ENCODE measurements around the gene TMEM164. TPM values are rescaled to one million over a fixed set of nuclear protein-coding genes. Genes with fewer than 3 reads are reported as not detected.
A peak's percentile ranks its signal among the peaks of the same experiment; 100 is the strongest.

The TMEM164 gene
- total and polyA plus RNA-seq, 7 donors, result 14.5 to 42.4 (median 31.7) TPM

GRCh38 chrX:110133735-110134370 is 130.9 kb downstream of the TMEM164 start:
- H3K27ac ChIP-seq, result no peak overlapping the region
- H3K9me3 ChIP-seq, result no peaks in the 10 kb centered on the region
- H3K27me3 ChIP-seq (ENCODE audit: insufficient read depth in 3 of 3, low read length in 2 of 3), result peaks cover 0 to 6% (median 0%) of the 10 kb centered on the region in 3 donors
- H3K4me1 ChIP-seq, result no peaks in the 10 kb centered on the region
- no peak overlapping the region for H3K4me3 ChIP-seq
- WGBS, 3 donors, result 66 to 90% (median 80%) methylated on average over 5 of the region's 5 CpGs
- no peaks in the 10 kb centered on the region for H3K36me3 ChIP-seq (ENCODE audit: insufficient read depth in 1 of 2, low read depth in 1 of 2)
- TF ChIP-seq CTCF (IDR thresholded peaks at IDR 0.05), result no peak
- ATAC-seq (no peak), DNase-seq (no peak)
- intact Hi-C loops (cut with DNase I), result no loop called here

GRCh38 chrX:110135618-110136017 is 132.7 kb downstream of the TMEM164 start:
- no peaks in the 10 kb centered on the region for H3K36me3 ChIP-seq (ENCODE audit: insufficient read depth in 1 of 2, low read depth in 1 of 2)
- no peak for ATAC-seq
- H3K27ac ChIP-seq, result no peak overlapping the region
- no peak for DNase-seq
- H3K9me3 ChIP-seq, result no peaks in the 10 kb centered on the region
- intact Hi-C loops (cut with DNase I), result no loop called here
- no peak overlapping the region for H3K4me3 ChIP-seq
- TF ChIP-seq CTCF (IDR thresholded peaks at IDR 0.05), result no peak
- peaks cover 0 to 6% (median 0%) of the 10 kb centered on the region in 3 donors for H3K27me3 ChIP-seq (ENCODE audit: insufficient read depth in 3 of 3, low read length in 2 of 3)
- no peaks in the 10 kb centered on the region for H3K4me1 ChIP-seq
- 85 to 96% (median 93%) methylated on average over 1 of the region's 1 CpG for WGBS, 3 donors

- Histone ChIP-seq H3K27ac (peak overlapping the region; percentile 0), H3K9me3 (no peaks in the 10 kb centered on the region), H3K27me3 (ENCODE audit: insufficient read depth in 3 of 3, low read length in 2 of 3) (peaks cover 0 to 8% (median 0%) of the 10 kb centered on the region in 3 donors), H3K36me3 (ENCODE audit: insufficient read depth in 1 of 2, low read depth in 1 of 2) (no peaks in the 10 kb centered on the region), H3K4me3 (no peak overlapping the region), H3K4me1 (no peaks in the 10 kb centered on the region)
- intact Hi-C loops (cut with DNase I), result no loop called here
- TF ChIP-seq CTCF (IDR thresholded peaks at IDR 0.05), result no peak
- DNase-seq (no peak), ATAC-seq (no peak)
- 58 to 94% (median 91%) methylated on average over 4 of the region's 4 CpGs for WGBS, 3 donors
Observed at GRCh38 chrX:110136136-110136535, 133.2 kb downstream of the TMEM164 start.

- WGBS, 3 donors, result 68 to 83% (median 80%) methylated on average over 3 of the region's 3 CpGs
- ATAC-seq (no peak), DNase-seq (no peak)
- intact Hi-C loops (cut with DNase I), result no loop called here
- H3K4me1 ChIP-seq, result peaks cover under 1% of the 10 kb centered on the region
- peaks cover 0 to 14% (median 0%) of the 10 kb centered on the region in 3 donors for H3K27me3 ChIP-seq (ENCODE audit: insufficient read depth in 3 of 3, low read length in 2 of 3)
- peak overlapping the region; percentile 7 for H3K27ac ChIP-seq
- no peak for TF ChIP-seq CTCF (IDR thresholded peaks at IDR 0.05)
- no peak overlapping the region for H3K4me3 ChIP-seq
- H3K36me3 ChIP-seq (ENCODE audit: insufficient read depth in 1 of 2, low read depth in 1 of 2), result no peaks in the 10 kb centered on the region
- no peaks in the 10 kb centered on the region for H3K9me3 ChIP-seq
Observed at GRCh38 chrX:110138557-110138956, 135.6 kb downstream of the TMEM164 start.

- ATAC-seq (no peak), DNase-seq (no peak)
- WGBS, 3 donors, result 36 to 100% (median 72%) methylated on average over 1 of the region's 1 CpG
- Histone ChIP-seq H3K27me3 (ENCODE audit: insufficient read depth in 3 of 3, low read length in 2 of 3) (peaks cover 0 to 14% (median 0%) of the 10 kb centered on the region in 3 donors), H3K27ac (peak overlapping the region; percentile 12), H3K9me3 (no peaks in the 10 kb centered on the region), H3K4me1 (peaks cover 6% of the 10 kb centered on the region), H3K36me3 (ENCODE audit: insufficient read depth in 1 of 2, low read depth in 1 of 2) (no peaks in the 10 kb centered on the region), H3K4me3 (no peak overlapping the region)
- intact Hi-C loops (cut with DNase I), result no loop called here
- no peak for TF ChIP-seq CTCF (IDR thresholded peaks at IDR 0.05)
Observed at GRCh38 chrX:110139172-110139571, 136.3 kb downstream of the TMEM164 start.
